Measurements from ENCODE around the gene GBE1.

- TF ChIP-seq GATA2 (IDR thresholded peaks at IDR 0.05; ENCODE audit: low read depth, low read length) (no peak), GATA3 (IDR thresholded peaks at IDR 0.05; ENCODE audit: low read depth, low read length) (no peak)
These were observed 297.7 kb downstream of the GBE1 start for GRCh38 chr3:81463781-81464180.

Data from SH-SY5Y (cell line).